Measurements from ENCODE around the gene VTI1B. TPM values are rescaled to one million over a fixed set of nuclear protein-coding genes. Genes with fewer than 3 reads are reported as not detected.

The VTI1B gene
- total and polyA plus RNA-seq, 2 donors (not counting 3 experiments of a cell fraction or from before 2014, with no cell fraction given) = 23.8 to 90.0 TPM

GRCh38 chr14:67609642-67610310, 64.7 kb downstream of the VTI1B start:
- no TSS peak for BruUV-seq (replicated peaks)
- DNase-seq (ENCODE audit: low read depth, low spot score) (no peak), FAIRE-seq (no peak)
- TF ChIP-seq FOS (IDR thresholded peaks at IDR 0.05; ENCODE audit: borderline replicate concordance, insufficient read depth, low read length) = no peak
- TF ChIP-seq MAX (IDR thresholded peaks at IDR 0.05; ENCODE audit: insufficient read depth, insufficient read length) = no peak
- no peak for TF ChIP-seq MYC (IDR thresholded peaks at IDR 0.05; ENCODE audit: low read depth, low read length)
- TF ChIP-seq EZH2 (IDR thresholded peaks at IDR 0.05; ENCODE audit: borderline replicate concordance, low read depth, low read length, severe bottlenecking) = no peak
- no peak for TF ChIP-seq POLR2AphosphoS5 (IDR thresholded peaks at IDR 0.05; ENCODE audit: insufficient read depth, low read depth, low read length)
- no peak for TF ChIP-seq POLR2A (IDR thresholded peaks at IDR 0.05; ENCODE audit: low read depth, low read length)
- no peak for TF ChIP-seq CTCF (IDR thresholded peaks at IDR 0.05; ENCODE audit: extremely low read depth in 1 of 2, insufficient read depth in 1 of 2, low read depth in 1 of 2, low read length in 2 of 2)
- TF ChIP-seq JUN (IDR thresholded peaks at IDR 0.05; ENCODE audit: borderline replicate concordance, insufficient read depth, insufficient read length, low read depth) = no peak
- TF ChIP-seq GATA2 (IDR thresholded peaks at IDR 0.05; ENCODE audit: insufficient read depth, insufficient read length, low read depth, low read length) = no peak
- CTCF ChIA-PET = interaction anchor here (0.7 to 6.9 kb wide), 7 partner anchors 9 to 95 kb away, joined by 3 to 60 read pairs (median 6); partner anchors contain the start of gene PIGH
- no peaks in the 10 kb centered on the region for H3K9me3 ChIP-seq (replicated peaks; ENCODE audit: control insufficient read depth, insufficient read depth, low read length)
- H3K4me3 ChIP-seq (replicated peaks in 1 of 3; ENCODE audit: insufficient read depth in 1 of 3, low read depth in 1 of 3, low read length in 3 of 3) = no peak overlapping the region
- H3K4me2 ChIP-seq (ENCODE audit: insufficient read depth, low read length) = no peak overlapping the region
- no peaks in the 10 kb centered on the region for H3K36me3 ChIP-seq (ENCODE audit: control insufficient read depth in 2 of 2, extremely low read depth in 1 of 2, insufficient read depth in 2 of 2, low read length in 2 of 2)
- no peak overlapping the region for H3K9ac ChIP-seq (replicated peaks; ENCODE audit: extremely low read depth, insufficient read depth, low read length)
- dilution Hi-C loops (cut with MboI; ENCODE audit: extremely low pct_ligation_motif_present, low sequenced_read_pairs) = no loop called here
- no peak overlapping the region for H3K27ac ChIP-seq (ENCODE audit: insufficient read depth, low read depth, low read length)
- H4K20me1 ChIP-seq (replicated peaks; ENCODE audit: control insufficient read depth, extremely low read depth, insufficient read depth, low read length) = no peaks in the 10 kb centered on the region
- peaks cover 8 to 21% of the 10 kb centered on the region in 2 experiments for H3K27me3 ChIP-seq (ENCODE audit: control insufficient read depth in 2 of 2, insufficient read depth in 2 of 2, low read length in 2 of 2)
- no peaks in the 10 kb centered on the region for H3K79me2 ChIP-seq (ENCODE audit: control insufficient read depth, insufficient read depth, low read length)
- H3K4me1 ChIP-seq (ENCODE audit: control insufficient read depth, extremely low read depth, insufficient read depth, low read length) = no peaks in the 10 kb centered on the region
- H3K9me1 ChIP-seq (replicated peaks; ENCODE audit: control insufficient read depth, extremely low read depth, insufficient read depth, low read length) = no peaks in the 10 kb centered on the region
- H2AFZ ChIP-seq (ENCODE audit: low read depth, low read length) = no peak overlapping the region
- intact Hi-C loops (cut with micrococcal nuclease) = no loop called here
- POLR2A ChIA-PET = no interaction called here

Measured in endothelial cell of umbilical vein (primary cell).